T-cell (primary cell): ENCODE measurements around the gene RMI1. TPM values are rescaled to one million over a fixed set of nuclear protein-coding genes. Genes with fewer than 3 reads are reported as not detected.

Experiments used
- ATAC-seq, 4 experiments: fragments of 200-7000 bp in 3 of 4; fragments of 150-1000 bp in 1 of 4; cut with Tn5 transposase; replicated peaks in 1 of 4; 1 replicate in 3 of 4; 2 replicates in 1 of 4; pipeline ENCODE4 v1.10.0; 2021; ENCODE audit warnings: moderate library complexity in 3 of 4, mild to moderate bottlenecking in 2 of 4, moderate number of reproducible peaks in 1 of 4
- CTCF ChIA-PET, 2 donors: fragments of 300-600 bp; sonication (Branson Sonifier 250); formaldehyde crosslinking; loops; one replicate each; lab custom pipeline; 2022; ENCODE audit warnings: antibody characterized with exemption in 2 of 2; lab: Charles Lee
- POLR2A ChIA-PET, 2 donors: fragments of 300-600 bp; sonication (Branson Sonifier 250); formaldehyde crosslinking; loops; one replicate each; lab custom pipeline; 2022; ENCODE audit warnings: antibody characterized with exemption in 2 of 2; lab: Charles Lee
- DNase-seq, 35 experiments: peaks; one replicate each; pipeline versions ENCODE4 v3.0.0 to v3.0.0-alpha.2; 2013 to 2023
- H3K27ac ChIP-seq: one replicate; pipeline ENCODE4 v1.5.1; 2013; ENCODE audit warnings: low read length
- H3K27me3 ChIP-seq, 2 experiments: replicated peaks in 1 of 2; 1 replicate in 1 of 2; 2 replicates in 1 of 2; pipeline versions ENCODE4 v1.6.1 to v1.7.0; 2013; ENCODE audit warnings: low read length in 1 of 2, mixed read lengths in 1 of 2; ENCODE audit not compliant: control insufficient read depth in 2 of 2, insufficient read depth in 2 of 2; ENCODE audit errors: extremely low read depth in 1 of 2
- H3K36me3 ChIP-seq, 2 donors: 1 replicate in 1 of 2; 2 replicates in 1 of 2; pipeline versions ENCODE4 v1.6.1 to v1.7.0; 2013; ENCODE audit warnings: low read length in 1 of 2; ENCODE audit not compliant: control insufficient read depth in 2 of 2, insufficient read depth in 1 of 2; ENCODE audit errors: extremely low read depth in 1 of 2
- H3K4me1 ChIP-seq, 2 experiments: 1 replicate in 1 of 2; 2 replicates in 1 of 2; pipeline versions ENCODE4 v1.6.1 to v1.7.0; 2013; ENCODE audit warnings: low read length in 2 of 2, mixed read lengths in 1 of 2; ENCODE audit not compliant: insufficient read depth in 2 of 2, control insufficient read depth in 1 of 2; ENCODE audit errors: extremely low read depth in 1 of 2
- H3K4me3 ChIP-seq, 2 donors: 1 replicate in 1 of 2; 2 replicates in 1 of 2; pipeline versions ENCODE4 v1.5.1 to v1.7.0; 2013; ENCODE audit warnings: mild to moderate bottlenecking in 2 of 2, low read length in 1 of 2, moderate library complexity in 1 of 2; ENCODE audit not compliant: control insufficient read depth in 1 of 2; ENCODE audit errors: extremely low read depth in 1 of 2
- H3K9me3 ChIP-seq: 2 replicates; pipeline ENCODE4 v1.7.0; 2013
- H3K27ac Mint-ChIP-seq, 2 donors: one replicate each; pipeline ENCODE4 v1.8.0; 2020 to 2021; ENCODE audit warnings: mild to moderate bottlenecking in 2 of 2, mixed read lengths in 2 of 2
- H3K27me3 Mint-ChIP-seq, 2 donors: one replicate each; pipeline ENCODE4 v1.8.0; 2021 to 2022; ENCODE audit warnings: mixed read lengths in 2 of 2
- H3K36me3 Mint-ChIP-seq: one replicate; pipeline ENCODE4 v1.8.0; 2021; ENCODE audit warnings: mixed read lengths
- H3K4me1 Mint-ChIP-seq, 3 donors: one replicate each; pipeline ENCODE4 v1.8.0; 2020 to 2022; ENCODE audit warnings: mixed read lengths in 3 of 3, mild to moderate bottlenecking in 1 of 3
- H3K4me3 Mint-ChIP-seq, 3 donors: one replicate each; pipeline ENCODE4 v1.8.0; 2020 to 2022; ENCODE audit warnings: mild to moderate bottlenecking in 3 of 3, mixed read lengths in 3 of 3, moderate library complexity in 3 of 3
- H3K9me3 Mint-ChIP-seq, 3 donors: one replicate each; pipeline ENCODE4 v1.8.0; 2020 to 2022; ENCODE audit warnings: mixed read lengths in 3 of 3
- WGBS: methylation state at CpG from one replicate; pipeline ENCODE4 v1.1.5; 2013; ENCODE audit warnings: missing lambda C conversion rate; ENCODE audit not compliant: insufficient coverage; 5-methylcytosine and 5-hydroxymethylcytosine counted together
- total RNA-seq, 35 experiments: library from RNA in 6 of 35; stranded (reverse) in 6 of 35; fragments of 120-200 nt in 1 of 35; gene quantifications; one replicate each; pipeline versions ENCODE4 v1.2.1 to v1.2.4 and lab custom pipeline; 2013 to 2026

Gene RMI1
- total RNA-seq, 5 donors from 2014 or later (not counting 1 experiment from before 2014, with no cell fraction given), result 2.3 to 6.9 (median 5.3) TPM

DNA sequence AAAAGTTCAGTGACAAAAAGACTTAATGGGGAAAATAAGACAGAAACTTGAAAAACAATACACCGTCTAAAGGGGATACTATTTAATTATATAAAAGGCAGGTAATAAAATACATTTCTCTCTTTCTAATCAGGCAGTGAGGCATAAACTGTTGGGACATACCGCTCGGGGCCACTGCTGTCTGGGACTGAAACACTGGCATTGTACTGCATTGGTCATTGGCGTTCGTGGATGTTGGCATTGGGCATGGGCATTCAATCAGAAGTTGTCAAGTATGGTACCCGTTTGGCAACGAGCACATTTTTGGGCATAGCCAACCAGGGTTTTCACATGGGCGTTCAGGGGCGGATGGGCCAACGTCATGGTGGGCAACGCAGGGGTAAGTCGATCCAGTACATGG is 5.3 kb upstream of the RMI1 start:
- 93% methylated on average over 4 of the region's 12 CpGs for WGBS
- H3K4me1 ChIP-seq, result peaks cover 10 to 25% of the 10 kb centered on the region in 2 experiments
- H3K27me3 Mint-ChIP-seq, result no peaks in the 10 kb centered on the region
- H3K4me3 ChIP-seq, result no peak overlapping the region
- H3K36me3 ChIP-seq, result peaks cover 4 to 75% of the 10 kb centered on the region in 2 donors
- ChIA-PET POLR2A (interaction anchor here in 1 of 2 donors (0.5 kb wide), 1 partner anchor 105 kb away, joined by 4 read pairs; no protein-coding TSS in a partner anchor), CTCF (no interaction called here)
- no peaks in the 10 kb centered on the region for H3K9me3 Mint-ChIP-seq
- H3K36me3 Mint-ChIP-seq, result peaks cover 81% of the 10 kb centered on the region
- H3K27ac Mint-ChIP-seq, result peak overlapping the region; percentile 61 to 69
- no peaks in the 10 kb centered on the region for H3K9me3 ChIP-seq
- DNase-seq (no peak), ATAC-seq (no peak)
- no peak overlapping the region for H3K27ac ChIP-seq
- peak overlapping the region in 2 of 3 donors; percentile 47 to 99 for H3K4me3 Mint-ChIP-seq
- no peaks in the 10 kb centered on the region for H3K27me3 ChIP-seq
- H3K4me1 Mint-ChIP-seq, result peaks cover 62 to 68% (median 65%) of the 10 kb centered on the region in 3 donors

- H3K27me3 ChIP-seq, result no peaks in the 10 kb centered on the region
- H3K27me3 Mint-ChIP-seq, result no peaks in the 10 kb centered on the region
- peaks cover 14 to 27% of the 10 kb centered on the region in 2 experiments for H3K4me1 ChIP-seq
- H3K27ac Mint-ChIP-seq, result peak overlapping the region in 1 of 2 donors; percentile 81
- peaks cover 61 to 68% (median 65%) of the 10 kb centered on the region in 3 donors for H3K4me1 Mint-ChIP-seq
- WGBS, result 80% methylated on average over 1 of the region's 2 CpGs
- DNase-seq (no peak), ATAC-seq (no peak)
- no peaks in the 10 kb centered on the region for H3K9me3 Mint-ChIP-seq
- H3K9me3 ChIP-seq, result no peaks in the 10 kb centered on the region
- CTCF ChIA-PET, result no interaction called here
- peaks cover 71% of the 10 kb centered on the region for H3K36me3 Mint-ChIP-seq
- POLR2A ChIA-PET, result interaction anchor here (0.7 to 0.8 kb wide), 3 partner anchors 9 to 68 kb away, joined by 4 to 10 read pairs (median 4); no protein-coding TSS in a partner anchor
- H3K36me3 ChIP-seq, result peaks cover 4 to 64% of the 10 kb centered on the region in 2 donors
- no peak overlapping the region for H3K4me3 ChIP-seq
- no peak overlapping the region for H3K27ac ChIP-seq
- peak overlapping the region in 2 of 3 donors; percentile 48 to 99 for H3K4me3 Mint-ChIP-seq
Observed at GRCh38 chr9:83976372-83976771, 4.2 kb upstream of the RMI1 start.

- DNase-seq (no peak), ATAC-seq (no peak)
- Histone ChIP-seq H3K27ac (peak overlapping the region; percentile 2), H3K36me3 (peaks cover 4 to 56% of the 10 kb centered on the region in 2 donors), H3K4me3 (no peak overlapping the region), H3K27me3 (no peaks in the 10 kb centered on the region), H3K4me1 (peaks cover 16 to 31% of the 10 kb centered on the region in 2 experiments), H3K9me3 (no peaks in the 10 kb centered on the region)
- CTCF ChIA-PET, result no interaction called here
- POLR2A ChIA-PET, result interaction anchor here (0.6 to 0.8 kb wide), 4 partner anchors 9 to 67 kb away, joined by 3 to 10 read pairs (median 4); no protein-coding TSS in a partner anchor
- Mint-ChIP-seq H3K27me3 (no peaks in the 10 kb centered on the region), H3K36me3 (peaks cover 62% of the 10 kb centered on the region), H3K4me3 (peak overlapping the region; percentile 96 to 100 (median 99)), H3K9me3 (no peaks in the 10 kb centered on the region), H3K27ac (peak overlapping the region; percentile 55 to 96), H3K4me1 (peaks cover 58 to 66% (median 62%) of the 10 kb centered on the region in 3 donors)
- no CpG with 5 or more reads among the region's 1 CpG for WGBS
Observed at GRCh38 chr9:83977196-83977595, 3.4 kb upstream of the RMI1 start.

GRCh38 chr9:83978992-83979811 is 1.4 kb upstream of the RMI1 start:
- peak overlapping the region; percentile 96 to 100 (median 99) for H3K4me3 Mint-ChIP-seq

DNA sequence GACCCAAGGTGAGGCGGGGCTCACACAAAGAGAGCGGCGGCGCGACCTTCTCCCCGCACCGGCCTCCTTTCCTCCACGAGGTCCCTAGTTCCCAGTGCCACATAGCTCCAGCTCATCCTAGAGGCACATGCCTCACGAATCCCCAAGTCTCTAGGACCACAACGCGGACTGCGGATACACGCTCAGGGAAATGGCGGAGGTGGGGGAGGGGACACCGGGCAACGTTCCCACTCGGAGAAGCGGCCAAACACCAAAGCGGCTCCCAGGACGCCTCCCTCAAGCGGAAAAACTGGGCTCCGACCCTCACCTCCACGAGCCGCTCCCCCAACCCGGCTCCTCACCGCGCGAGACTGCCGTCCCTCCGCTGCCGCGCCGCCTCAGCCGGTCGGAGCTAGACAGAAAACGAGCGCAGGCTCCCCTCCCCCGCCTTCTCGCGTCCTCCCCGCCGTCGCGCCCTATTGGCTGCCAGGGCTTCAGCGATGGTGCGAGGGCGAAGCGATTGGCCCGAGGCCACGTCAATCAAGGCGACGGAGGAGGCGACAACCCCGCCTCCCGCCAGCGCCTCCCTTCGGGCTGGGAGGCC is 702 bp upstream of the RMI1 start, which contains the start of gene HNRNPK:
Gene HNRNPK, minus strand, starts transcription at position 404 of the 583 bp plus-strand sequence. CDS start 1,963 bp downstream, outside the sequence.
- H3K4me1 Mint-ChIP-seq, result peaks cover 47 to 56% (median 52%) of the 10 kb centered on the region in 3 donors
- ATAC-seq, result peak; percentile 83 to 85 (median 83)

More at GRCh38 chr9:83978992-83979811, 1.4 kb upstream of the RMI1 start:
- CTCF ChIA-PET, result interaction anchor here in 1 of 2 donors (1.2 kb wide), 1 partner anchor 11 kb away, joined by 3 read pairs; no protein-coding TSS in a partner anchor
- Histone ChIP-seq H3K9me3 (no peaks in the 10 kb centered on the region), H3K27ac (peak overlapping the region; percentile 100), H3K36me3 (peaks cover 4 to 36% of the 10 kb centered on the region in 2 donors), H3K27me3 (no peaks in the 10 kb centered on the region), H3K4me3 (peak overlapping the region; percentile 99 to 100), H3K4me1 (peaks cover 14 to 29% of the 10 kb centered on the region in 2 experiments)
- peaks cover 48% of the 10 kb centered on the region for H3K36me3 Mint-ChIP-seq
- H3K4me1 Mint-ChIP-seq, result peaks cover 54 to 63% (median 59%) of the 10 kb centered on the region in 3 donors
- peak; percentile 56 to 60 (median 56) for ATAC-seq
- H3K27ac Mint-ChIP-seq, result peak overlapping the region; percentile 96 to 100
- no peaks in the 10 kb centered on the region for H3K27me3 Mint-ChIP-seq
- POLR2A ChIA-PET, result interaction anchor here (0.7 to 1.4 kb wide), 3 partner anchors 14 to 323 kb away, joined by 3 to 8 read pairs (median 3); no protein-coding TSS in a partner anchor
- WGBS, result under 1% methylated on average over 40 of the region's 55 CpGs
- DNase-seq, result peak; percentile 63 to 92 (median 82)
- H3K9me3 Mint-ChIP-seq, result no peaks in the 10 kb centered on the region

More for the DNA sequence above, 702 bp upstream of the RMI1 start, which contains the start of gene HNRNPK:
- Mint-ChIP-seq H3K9me3 (no peaks in the 10 kb centered on the region), H3K4me3 (peak within 1 kb of the TSS; percentile 96 to 100 (median 99)), H3K27ac (peak within 1 kb of the TSS; percentile 96 to 100), H3K27me3 (no peaks in the 10 kb centered on the region), H3K36me3 (peaks cover 41% of the 10 kb centered on the region)
- Histone ChIP-seq H3K9me3 (no peaks in the 10 kb centered on the region), H3K4me3 (peak within 1 kb of the TSS; percentile 99 to 100), H3K36me3 (peaks cover 4 to 29% of the 10 kb centered on the region in 2 donors), H3K4me1 (peaks cover 13 to 29% of the 10 kb centered on the region in 2 experiments), H3K27ac (peak within 1 kb of the TSS; percentile 100), H3K27me3 (no peaks in the 10 kb centered on the region)
- WGBS, result under 1% methylated on average over 51 of the region's 57 CpGs
- ChIA-PET CTCF (interaction anchor here in 1 of 2 donors (1.0 to 1.2 kb wide), 2 partner anchors 12 to 58 kb away, joined by 3 to 4 read pairs; partner anchors contain the start of gene KIF27), POLR2A (interaction anchor here (0.7 to 1.1 kb wide), 2 partner anchors 272 to 324 kb away, joined by 5 to 8 read pairs; partner anchors contain the start of gene UBQLN1 (in 1 of the 2))
- DNase-seq, result peak; percentile 96 to 100 (median 99)
